ENCODE data around the gene FNDC5. TPM values are rescaled to one million over a fixed set of nuclear protein-coding genes. Genes with fewer than 3 reads are reported as not detected.

FNDC5 gene
- total and polyA plus RNA-seq, 9 of the 15 experiments (the other 6 are each of a cell fraction or from before 2014, with no cell fraction given): 0.06 to 2.1 (median 0.22) TPM

DNA sequence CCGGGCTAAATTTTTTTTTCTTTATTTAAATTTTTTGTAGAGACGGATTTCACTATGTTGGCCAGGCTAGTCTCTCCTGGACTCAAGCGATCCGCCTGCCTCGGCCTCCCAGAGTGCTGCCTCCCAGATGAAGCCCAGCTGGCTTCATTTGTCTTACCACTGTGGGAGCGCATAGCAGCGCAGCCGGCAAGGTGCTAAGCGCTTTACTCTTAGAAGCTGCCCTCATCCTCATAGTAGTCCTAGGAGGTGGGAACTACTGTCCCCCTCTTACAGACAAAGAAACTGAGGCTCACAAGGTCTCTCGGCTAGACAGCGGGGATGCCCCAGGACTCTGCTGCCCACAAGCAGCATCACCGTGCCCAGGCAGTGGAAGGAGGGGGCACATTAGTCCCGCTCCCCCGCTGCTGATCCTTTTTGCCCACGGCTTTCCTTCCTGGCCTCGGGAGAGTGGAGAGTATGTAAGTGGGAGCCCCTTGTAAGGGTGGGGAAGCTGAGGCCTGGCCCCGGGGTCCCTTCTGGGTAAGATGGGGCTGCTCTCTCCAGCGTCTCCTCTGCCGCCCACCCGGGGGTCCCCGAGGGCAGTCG, 29.8 kb upstream of the FNDC5 start:
- Histone ChIP-seq H3K4me1 (replicated peaks in 1 of 2; ENCODE audit: control insufficient read depth in 2 of 2, insufficient read depth in 2 of 2, low read length in 2 of 2) (peaks cover 6 to 15% of the 10 kb centered on the region in 2 experiments; a peak in 4 of 5 replicates), H3K27ac (ENCODE audit: extremely low read depth, low read depth, low read length) (no peak overlapping the region), H3K4me2 (ENCODE audit: insufficient read depth, low read length) (peak overlapping the region; percentile 67), H3K79me2 (ENCODE audit: control insufficient read depth, insufficient read depth, low read length) (no peaks in the 10 kb centered on the region), H3K4me3 (peak overlapping the region; percentile 49), H2AFZ (ENCODE audit: low read depth, low read length) (peak overlapping the region; percentile 58), H3K27me3 (ENCODE audit: control insufficient read depth in 2 of 2, insufficient read depth in 2 of 2, low read length in 2 of 2) (peaks cover 9 to 67% of the 10 kb centered on the region in 2 experiments), H3K36me3 (ENCODE audit: control insufficient read depth, insufficient read depth, low read length) (no peaks in the 10 kb centered on the region), H3K9ac (ENCODE audit: insufficient read depth in 1 of 2, low read depth in 2 of 2, low read length in 2 of 2) (peak overlapping the region; percentile 38 to 80; a peak in 2 of 4 replicates), H3K9me3 (replicated peaks; ENCODE audit: control insufficient read depth, insufficient read depth, low read depth, low read length) (no peaks in the 10 kb centered on the region), H3K9me1 (ENCODE audit: control insufficient read depth, insufficient read depth, low read length) (no peaks in the 10 kb centered on the region), H4K20me1 (replicated peaks; ENCODE audit: control insufficient read depth, insufficient read depth, low read length) (peaks cover 23% of the 10 kb centered on the region)
- 0 out of 3 replicates have a peak, but pooled peaks have one; percentile 7 for ATAC-seq
- TF ChIP-seq GATAD2A (IDR thresholded peaks at IDR 0.05) (no peak), BMI1 (IDR thresholded peaks at IDR 0.05; ENCODE audit: low read length) (no peak), KAT8 (IDR thresholded peaks at IDR 0.05; ENCODE audit: low read depth) (no peak)
- intact Hi-C loops (cut with micrococcal nuclease) (no loop called here), in situ Hi-C loops (cut with MboI) (no loop called here)
- POLR2A ChIA-PET: interaction anchor here (0.5 to 1.1 kb wide), 3 partner anchors 25 to 146 kb away, joined by 3 to 4 read pairs (median 4); no protein-coding TSS in a partner anchor
- FAIRE-seq: no peak
- no TSS peak for BruUV-seq (replicated peaks)
- DNase-seq (ENCODE audit: extremely low read depth in 1 of 4, low spot score in 3 of 4): no peak
- CTCF ChIA-PET (ENCODE audit: low intra/inter-chr PET ratio): no interaction called here
- 24% methylated on average over 22 of the region's 22 CpGs for WGBS (ENCODE audit: insufficient coverage, low coverage, missing lambda C conversion rate)

DNA sequence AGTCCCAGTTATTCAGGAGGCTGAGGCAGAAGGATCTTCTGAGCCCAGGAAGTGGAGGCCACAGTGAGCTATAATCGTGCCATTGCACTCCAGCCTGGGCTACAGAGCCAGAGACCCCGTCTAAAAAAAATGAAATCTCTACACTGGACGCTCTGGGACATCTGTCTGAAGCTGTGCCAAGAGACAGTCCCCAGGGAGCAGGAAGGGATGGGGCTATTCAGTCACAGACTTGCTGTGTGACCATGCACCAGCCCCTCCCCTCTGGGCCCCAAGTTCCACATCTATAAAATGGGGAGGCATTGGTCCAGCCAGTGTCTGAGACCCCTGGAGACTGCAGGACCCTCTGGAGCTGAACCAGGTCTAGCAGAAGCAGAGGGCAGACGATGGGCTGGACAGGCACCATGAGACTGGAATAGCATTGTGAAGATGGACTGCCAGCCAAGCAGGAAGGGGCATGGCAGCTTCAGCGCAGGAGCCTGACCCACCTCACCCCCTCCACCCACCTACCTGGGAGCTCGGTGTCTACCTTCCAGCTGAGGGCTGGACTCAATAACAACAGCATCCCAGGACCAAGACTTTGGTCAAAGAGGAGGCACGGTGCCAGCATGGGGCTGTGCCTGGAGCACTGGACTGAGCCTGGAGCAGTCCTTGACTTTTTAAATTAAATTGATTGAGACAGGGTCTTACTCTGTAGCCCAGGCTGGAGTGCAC, 29.0 kb upstream of the FNDC5 start:
- no peaks in the 10 kb centered on the region for H3K9me3 ChIP-seq (replicated peaks; ENCODE audit: control insufficient read depth, insufficient read depth, low read depth, low read length)
- H3K9me1 ChIP-seq (ENCODE audit: control insufficient read depth, insufficient read depth, low read length): no peaks in the 10 kb centered on the region
- POLR2A ChIA-PET: interaction anchor here (0.5 to 1.1 kb wide), 3 partner anchors 24 to 147 kb away, joined by 3 to 4 read pairs (median 4); no protein-coding TSS in a partner anchor
- intact Hi-C loops (cut with micrococcal nuclease) (no loop called here), in situ Hi-C loops (cut with MboI) (loop anchor here (25.0 kb wide), 1 partner anchor 713 kb away; no protein-coding TSS in a partner anchor)
- BruUV-seq (replicated peaks): no TSS peak
- no peak for FAIRE-seq
- H3K27me3 ChIP-seq (ENCODE audit: control insufficient read depth in 2 of 2, insufficient read depth in 2 of 2, low read length in 2 of 2): peaks cover 9 to 74% of the 10 kb centered on the region in 2 experiments
- WGBS (ENCODE audit: insufficient coverage, low coverage, missing lambda C conversion rate): 8% methylated on average over 7 of the region's 7 CpGs
- no peak overlapping the region for H3K4me2 ChIP-seq (ENCODE audit: insufficient read depth, low read length)
- no peak overlapping the region for H3K4me3 ChIP-seq
- peaks cover 6 to 15% of the 10 kb centered on the region in 2 experiments; a peak in 4 of 5 replicates for H3K4me1 ChIP-seq (replicated peaks in 1 of 2; ENCODE audit: control insufficient read depth in 2 of 2, insufficient read depth in 2 of 2, low read length in 2 of 2)
- H3K79me2 ChIP-seq (ENCODE audit: control insufficient read depth, insufficient read depth, low read length): no peaks in the 10 kb centered on the region
- no peaks in the 10 kb centered on the region for H3K36me3 ChIP-seq (ENCODE audit: control insufficient read depth, insufficient read depth, low read length)
- no peak overlapping the region for H3K27ac ChIP-seq (ENCODE audit: extremely low read depth, low read depth, low read length)
- ATAC-seq: no peak
- 0 out of 2 replicates have a peak, but pooled peaks have one; percentile 19 for TF ChIP-seq ZBTB49 (CRISPR knock-in tag; IDR thresholded peaks at IDR 0.05; ENCODE audit: borderline replicate concordance)
- TF ChIP-seq SLC30A9 (CRISPR knock-in tag; IDR thresholded peaks at IDR 0.05): no peak
- peaks cover 23% of the 10 kb centered on the region for H4K20me1 ChIP-seq (replicated peaks; ENCODE audit: control insufficient read depth, insufficient read depth, low read length)
- H2AFZ ChIP-seq (ENCODE audit: low read depth, low read length): no peak overlapping the region
- CTCF ChIA-PET (ENCODE audit: low intra/inter-chr PET ratio): no interaction called here
- H3K9ac ChIP-seq (ENCODE audit: insufficient read depth in 1 of 2, low read depth in 2 of 2, low read length in 2 of 2): no peak overlapping the region
- DNase-seq (ENCODE audit: extremely low read depth in 1 of 4, low spot score in 3 of 4): no peak

All from K562 (cell line).